ENCODE measurements around the gene ZNF23.
A peak's percentile ranks its signal among the peaks of the same experiment; 100 is the strongest.

ZNF23 gene

GRCh38 chr16:71430744-71431143 lies 31.3 kb downstream of the ZNF23 start:
- DNase-seq (ENCODE audit: low read depth): no peak
- H3K4me3 ChIP-seq (ENCODE audit: low read depth, low read length): no peak overlapping the region

GRCh38 chr16:71429581-71429980 lies 32.5 kb downstream of the ZNF23 start:
- DNase-seq (ENCODE audit: low read depth): no peak
- H3K4me3 ChIP-seq (ENCODE audit: low read depth, low read length): no peak overlapping the region

GRCh38 chr16:71428883-71429282 lies 33.2 kb downstream of the ZNF23 start:
- H3K4me3 ChIP-seq (ENCODE audit: low read depth, low read length): no peak overlapping the region
- DNase-seq (ENCODE audit: low read depth): no peak

- no peak overlapping the region for H3K4me3 ChIP-seq (ENCODE audit: low read depth, low read length)
- no peak for DNase-seq (ENCODE audit: low read depth)
Measured at GRCh38 chr16:71428385-71428784, 33.7 kb downstream of the ZNF23 start.

GRCh38 chr16:71426880-71427615 lies 35.0 kb downstream of the ZNF23 start:
- DNase-seq (ENCODE audit: low read depth): no peak
- H3K4me3 ChIP-seq (ENCODE audit: low read depth, low read length): no peak overlapping the region

- DNase-seq (ENCODE audit: low read depth): peak; percentile 38
- H3K4me3 ChIP-seq (ENCODE audit: low read depth, low read length): peak overlapping the region; percentile 27
Measured at GRCh38 chr16:71426069-71426879, 35.8 kb downstream of the ZNF23 start.

GRCh38 chr16:71425746-71426068 lies 36.3 kb downstream of the ZNF23 start:
- H3K4me3 ChIP-seq (ENCODE audit: low read depth, low read length): peak overlapping the region; percentile 27
- no peak for DNase-seq (ENCODE audit: low read depth)

- no peak for DNase-seq (ENCODE audit: low read depth)
- H3K4me3 ChIP-seq (ENCODE audit: low read depth, low read length): no peak overlapping the region
Measured at GRCh38 chr16:71424626-71425025, 37.4 kb downstream of the ZNF23 start.

GRCh38 chr16:71423865-71424264 lies 38.2 kb downstream of the ZNF23 start:
- H3K4me3 ChIP-seq (ENCODE audit: low read depth, low read length): no peak overlapping the region
- no peak for DNase-seq (ENCODE audit: low read depth)

- DNase-seq (ENCODE audit: low read depth): no peak
- H3K4me3 ChIP-seq (ENCODE audit: low read depth, low read length): no peak overlapping the region
Measured at GRCh38 chr16:71423016-71423415, 39.0 kb downstream of the ZNF23 start.

GRCh38 chr16:71421911-71422310 lies 40.1 kb downstream of the ZNF23 start:
- no peak for DNase-seq (ENCODE audit: low read depth)

GRCh38 chr16:71414038-71414437 lies 48.0 kb downstream of the ZNF23 start:
- DNase-seq (ENCODE audit: low read depth): no peak
- H3K4me3 ChIP-seq (ENCODE audit: low read depth, low read length): no peak overlapping the region

More at GRCh38 chr16:71421911-71422310, 40.1 kb downstream of the ZNF23 start:
- H3K4me3 ChIP-seq (ENCODE audit: low read depth, low read length): no peak overlapping the region

GRCh38 chr16:71413341-71413740 lies 48.7 kb downstream of the ZNF23 start:
- H3K4me3 ChIP-seq (ENCODE audit: low read depth, low read length): no peak overlapping the region
- DNase-seq (ENCODE audit: low read depth): no peak

GRCh38 chr16:71412270-71413160 lies 49.5 kb downstream of the ZNF23 start:
- peak; percentile 14 for DNase-seq (ENCODE audit: low read depth)
- H3K4me3 ChIP-seq (ENCODE audit: low read depth, low read length): no peak overlapping the region

- no peak overlapping the region for H3K4me3 ChIP-seq (ENCODE audit: low read depth, low read length)
- DNase-seq (ENCODE audit: low read depth): no peak
Measured at GRCh38 chr16:71410146-71410545, 51.9 kb downstream of the ZNF23 start.

GRCh38 chr16:71409011-71409775 lies 52.9 kb downstream of the ZNF23 start:
- DNase-seq (ENCODE audit: low read depth): no peak
- no peak overlapping the region for H3K4me3 ChIP-seq (ENCODE audit: low read depth, low read length)

- H3K4me3 ChIP-seq (ENCODE audit: low read depth, low read length): no peak overlapping the region
- DNase-seq (ENCODE audit: low read depth): no peak
Measured at GRCh38 chr16:71408536-71408935, 53.5 kb downstream of the ZNF23 start.

GRCh38 chr16:71407731-71408130 lies 54.3 kb downstream of the ZNF23 start:
- DNase-seq (ENCODE audit: low read depth): no peak
- no peak overlapping the region for H3K4me3 ChIP-seq (ENCODE audit: low read depth, low read length)

- no peak for DNase-seq (ENCODE audit: low read depth)
- H3K4me3 ChIP-seq (ENCODE audit: low read depth, low read length): no peak overlapping the region
Measured at GRCh38 chr16:71406724-71407123, 55.3 kb downstream of the ZNF23 start.
